H9 (cell line): Measurements from ENCODE around the gene ENOX1. TPM values are rescaled to one million over a fixed set of nuclear protein-coding genes. Genes with fewer than 3 reads are reported as not detected.

Experiments used
- DNase-seq: peaks from one replicate; pipeline ENCODE4 v3.0.0-alpha.2; 2017
- H2AFZ ChIP-seq: one replicate; pipeline ENCODE4 v1.6.1; 2013; ENCODE audit warnings: mild to moderate bottlenecking, low read length, control low read depth, moderate library complexity
- H2AK5ac ChIP-seq: 2 replicates; pipeline ENCODE4 v1.6.1; 2013; ENCODE audit warnings: low read length, control low read depth, mixed read lengths; ENCODE audit not compliant: insufficient read length
- H2BK120ac ChIP-seq: one replicate; pipeline ENCODE4 v1.6.1; 2013; ENCODE audit warnings: low read depth, mild to moderate bottlenecking, low read length, control low read depth, inconsistent platforms; ENCODE audit not compliant: poor library complexity, severe bottlenecking
- H2BK12ac ChIP-seq: 2 replicates; pipeline ENCODE4 v1.6.1; 2013; ENCODE audit warnings: low read length, control low read depth, mixed read lengths, low read depth; ENCODE audit not compliant: insufficient read length
- H2BK15ac ChIP-seq: 2 replicates; pipeline ENCODE4 v1.6.1; 2013; ENCODE audit warnings: low read depth, low read length, control low read depth
- H2BK20ac ChIP-seq: one replicate; pipeline ENCODE4 v1.6.1; 2013; ENCODE audit warnings: low read depth, mild to moderate bottlenecking, low read length, control low read depth, inconsistent platforms; ENCODE audit not compliant: poor library complexity, severe bottlenecking
- H2BK5ac ChIP-seq: 2 replicates; pipeline ENCODE4 v1.6.1; 2013; ENCODE audit warnings: low read length, control low read depth, mixed read lengths; ENCODE audit not compliant: insufficient read length
- H3K14ac ChIP-seq: 2 replicates; pipeline ENCODE4 v1.6.1; 2013; ENCODE audit warnings: low read length, control low read depth; ENCODE audit not compliant: insufficient read depth
- H3K18ac ChIP-seq: 2 replicates; pipeline ENCODE4 v1.6.1; 2013; ENCODE audit warnings: low read depth, mild to moderate bottlenecking, mixed read lengths, low read length, control low read depth; ENCODE audit not compliant: insufficient read length
- H3K23ac ChIP-seq: 2 replicates; pipeline ENCODE4 v1.6.1; 2013; ENCODE audit warnings: low read length, control low read depth, mixed read lengths, low read depth; ENCODE audit not compliant: insufficient read length
- H3K23me2 ChIP-seq: 2 replicates; pipeline ENCODE4 v1.6.1; 2013; ENCODE audit warnings: low read depth, mild to moderate bottlenecking, mixed read lengths, low read length, control low read depth; ENCODE audit not compliant: insufficient read length, poor library complexity, severe bottlenecking
- H3K27ac ChIP-seq: 2 replicates; pipeline ENCODE4 v1.5.1; 2013; ENCODE audit warnings: low read length, control low read depth, mixed read lengths, low read depth; ENCODE audit not compliant: insufficient read length
- H3K27me3 ChIP-seq: 2 replicates; pipeline ENCODE4 v1.6.1; 2013; ENCODE audit warnings: low read length, control low read depth, inconsistent platforms; ENCODE audit not compliant: insufficient read depth
- H3K4ac ChIP-seq: 2 replicates; pipeline ENCODE4 v1.6.1; 2013; ENCODE audit warnings: low read depth, mild to moderate bottlenecking, control low read depth, inconsistent platforms, low read length, moderate library complexity
- H3K4me1 ChIP-seq: 2 replicates; pipeline ENCODE4 v1.6.1; 2013; ENCODE audit warnings: low read length, control low read depth, inconsistent platforms; ENCODE audit not compliant: insufficient read depth
- H3K4me2 ChIP-seq: 2 replicates; pipeline ENCODE4 v1.6.1; 2013; ENCODE audit warnings: low read length, control low read depth, mixed read lengths; ENCODE audit not compliant: insufficient read length, insufficient read depth
- H3K56ac ChIP-seq: 2 replicates; pipeline ENCODE4 v1.6.1; 2013; ENCODE audit warnings: low read depth, mild to moderate bottlenecking, mixed read lengths, low read length, control low read depth; ENCODE audit not compliant: insufficient read length
- H3K79me1 ChIP-seq: 2 replicates; pipeline ENCODE4 v1.6.1; 2013; ENCODE audit warnings: low read depth, mild to moderate bottlenecking, moderate library complexity, low read length, control low read depth, inconsistent platforms; ENCODE audit not compliant: insufficient read depth, poor library complexity, severe bottlenecking
- H3K79me2 ChIP-seq: 2 replicates; pipeline ENCODE4 v1.6.1; 2013; ENCODE audit warnings: low read length, control low read depth, inconsistent platforms; ENCODE audit not compliant: insufficient read depth
- H3K9ac ChIP-seq: 2 replicates; pipeline ENCODE4 v1.6.1; 2013; ENCODE audit warnings: low read length, control low read depth, mixed read lengths; ENCODE audit not compliant: insufficient read length; ENCODE audit errors: extremely low read depth
- H3K9me3 ChIP-seq: one replicate; pipeline ENCODE4 v1.6.1; 2013; ENCODE audit warnings: low read depth, low read length, inconsistent platforms; ENCODE audit not compliant: control insufficient read depth
- H3T11ph ChIP-seq: one replicate; pipeline ENCODE4 v1.6.1; 2013; ENCODE audit warnings: mild to moderate bottlenecking, low read length, control low read depth, inconsistent platforms
- H4K20me1 ChIP-seq: one replicate; pipeline ENCODE4 v1.6.1; 2013; ENCODE audit not compliant: control insufficient read depth, insufficient read length, insufficient read depth
- H4K5ac ChIP-seq: 2 replicates; pipeline ENCODE4 v1.6.1; 2013; ENCODE audit warnings: low read depth, mild to moderate bottlenecking, mixed read lengths, low read length, control low read depth; ENCODE audit not compliant: insufficient read length
- H4K8ac ChIP-seq: replicated peaks from 2 replicates; pipeline ENCODE4 v1.6.1; 2013; ENCODE audit warnings: low read length, control low read depth, mixed read lengths, low read depth; ENCODE audit not compliant: insufficient read length
- H4K91ac ChIP-seq: 2 replicates; pipeline ENCODE4 v1.6.1; 2013; ENCODE audit warnings: low read depth, mild to moderate bottlenecking, moderate library complexity, mixed read lengths, low read length, control low read depth; ENCODE audit not compliant: insufficient read length
- H3K27ac Mint-ChIP-seq, 3 experiments: 2 replicates in 2 of 3; 3 replicates in 1 of 3; pipeline ENCODE4 v1.8.0; 2020 to 2021; ENCODE audit warnings: mixed read lengths in 3 of 3, mild to moderate bottlenecking in 1 of 3, moderate library complexity in 1 of 3
- H3K27me3 Mint-ChIP-seq: 2 replicates; pipeline ENCODE4 v1.8.0; 2021; ENCODE audit warnings: low read depth, mild to moderate bottlenecking, moderate library complexity, mixed read lengths
- H3K36me3 Mint-ChIP-seq, 3 experiments: 2 replicates in 2 of 3; 3 replicates in 1 of 3; pipeline ENCODE4 v1.8.0; 2020 to 2021; ENCODE audit warnings: low read depth in 3 of 3, mixed read lengths in 3 of 3; ENCODE audit not compliant: insufficient read depth in 1 of 3
- H3K4me1 Mint-ChIP-seq, 2 experiments: 2 replicates each; pipeline ENCODE4 v1.8.0; 2020; ENCODE audit warnings: mixed read lengths in 2 of 2
- H3K4me3 Mint-ChIP-seq, 2 experiments: 2 replicates in 1 of 2; 3 replicates in 1 of 2; pipeline ENCODE4 v1.8.0; 2020 to 2021; ENCODE audit warnings: mild to moderate bottlenecking in 2 of 2, mixed read lengths in 2 of 2, moderate library complexity in 1 of 2
- H3K9me3 Mint-ChIP-seq, 2 experiments: 2 replicates in 1 of 2; 3 replicates in 1 of 2; pipeline ENCODE4 v1.8.0; 2020; ENCODE audit warnings: mild to moderate bottlenecking in 2 of 2, mixed read lengths in 2 of 2, moderate library complexity in 1 of 2
- CTCF ChIP-seq: fragments of 200-600 bp; sonication (generic); conservative IDR thresholded peaks from 3 replicates; pipeline ENCODE4 v1.8.0; 2021; ENCODE audit warnings: antibody characterized with exemption, mild to moderate bottlenecking
- WGBS: extraction: QIAGEN DNeasy Blood & Tissue Kit; methylation state at CpG from one replicate; pipeline ENCODE4 v1.1.7; 2013; ENCODE audit warnings: missing lambda C conversion rate, low lambda C conversion rate, mixed read lengths; ENCODE audit not compliant: insufficient read length; ENCODE audit errors: extremely low coverage; 5-methylcytosine and 5-hydroxymethylcytosine counted together
- total RNA-seq: library from RNA; stranded (reverse); gene quantifications from 2 replicates; pipeline ENCODE4 v1.2.1, GENCODE V29; 2021

The ENOX1 gene
- total RNA-seq, 1 experiment from 2014 or later: 0.24 TPM

GRCh38 chr13:43487461-43487860, 299.3 kb downstream of the ENOX1 start:
- no peak overlapping the region for H3K4me3 Mint-ChIP-seq
- Histone ChIP-seq H4K91ac (no peak overlapping the region), H3K79me1 (no peaks in the 10 kb centered on the region), H2AFZ (no peak overlapping the region), H2BK120ac (no peak overlapping the region), H3K14ac (no peak overlapping the region), H4K8ac (no peak overlapping the region), H3K4me2 (no peak overlapping the region), H3K9ac (no peak overlapping the region), H3K56ac (no peak overlapping the region), H2BK12ac (no peak overlapping the region), H3K4me1 (no peaks in the 10 kb centered on the region), H3K79me2 (no peaks in the 10 kb centered on the region), H4K20me1 (no peaks in the 10 kb centered on the region), H2AK5ac (no peak overlapping the region), H3K4ac (no peak overlapping the region), H3K27me3 (no peaks in the 10 kb centered on the region), H3T11ph (no peak overlapping the region), H2BK15ac (no peak overlapping the region), H2BK20ac (no peak overlapping the region), H2BK5ac (no peak overlapping the region), H3K27ac (no peak overlapping the region), H3K23me2 (no peaks in the 10 kb centered on the region), H3K9me3 (no peaks in the 10 kb centered on the region), H4K5ac (no peak overlapping the region), H3K18ac (no peak overlapping the region), H3K23ac (no peak overlapping the region)
- DNase-seq: no peak
- no peak for TF ChIP-seq CTCF
- no peaks in the 10 kb centered on the region for H3K9me3 Mint-ChIP-seq
- no CpG with 5 or more reads among the region's 3 CpGs for WGBS
- no peaks in the 10 kb centered on the region for H3K36me3 Mint-ChIP-seq
- peaks cover 5% of the 10 kb centered on the region in 2 experiments; a peak in 3 of 4 replicates for H3K4me1 Mint-ChIP-seq
- H3K27ac Mint-ChIP-seq: no peak overlapping the region
- H3K27me3 Mint-ChIP-seq: no peaks in the 10 kb centered on the region
